Neural cell (in vitro differentiated cells): ENCODE data around the gene MS4A6E.

ENCODE experiments used
- EP300 ChIP-seq: fragments of 450-650 bp; conservative IDR thresholded peaks from 2 replicates; pipeline ENCODE4 v1.6.1; 2014; ENCODE audit warnings: antibody characterized with exemption, mild to moderate bottlenecking, moderate library complexity; ENCODE audit not compliant: poor library complexity, severe bottlenecking
- EZH2 ChIP-seq: fragments of 200-600, 300-800 bp; shearing (Covaris generic), sonication (generic); IDR thresholded peaks from 2 replicates; pipeline ENCODE4 v1.6.1; 2014; ENCODE audit warnings: antibody characterized with exemption, low read length, borderline replicate concordance, mild to moderate bottlenecking; ENCODE audit not compliant: insufficient read depth, poor library complexity, severe bottlenecking
- POLR2AphosphoS5 ChIP-seq: IDR thresholded peaks from 2 replicates; pipeline ENCODE4 v1.6.1; 2012
- RAD21 ChIP-seq: fragments of 450-650 bp; conservative IDR thresholded peaks from 2 replicates; pipeline ENCODE4 v1.6.1; 2014; ENCODE audit warnings: antibody characterized with exemption, mild to moderate bottlenecking, moderate library complexity
- SMC3 ChIP-seq: fragments of 450-650 bp; conservative IDR thresholded peaks from 2 replicates; pipeline ENCODE4 v1.6.1; 2014; ENCODE audit warnings: antibody characterized with exemption, mild to moderate bottlenecking, moderate library complexity; ENCODE audit not compliant: poor library complexity
- TF ChIP-seq, protein P1 (sequence below): IDR thresholded peaks from 2 replicates; pipeline ENCODE4 v1.6.1; 2012; ENCODE audit warnings: borderline replicate concordance
- TF ChIP-seq, protein P2 (sequence below): fragments of 450-650 bp; IDR thresholded peaks from 2 replicates; pipeline ENCODE4 v1.5.1; 2014; ENCODE audit warnings: antibody characterized with exemption, mild to moderate bottlenecking, moderate library complexity; ENCODE audit not compliant: poor library complexity, severe bottlenecking

DNA sequence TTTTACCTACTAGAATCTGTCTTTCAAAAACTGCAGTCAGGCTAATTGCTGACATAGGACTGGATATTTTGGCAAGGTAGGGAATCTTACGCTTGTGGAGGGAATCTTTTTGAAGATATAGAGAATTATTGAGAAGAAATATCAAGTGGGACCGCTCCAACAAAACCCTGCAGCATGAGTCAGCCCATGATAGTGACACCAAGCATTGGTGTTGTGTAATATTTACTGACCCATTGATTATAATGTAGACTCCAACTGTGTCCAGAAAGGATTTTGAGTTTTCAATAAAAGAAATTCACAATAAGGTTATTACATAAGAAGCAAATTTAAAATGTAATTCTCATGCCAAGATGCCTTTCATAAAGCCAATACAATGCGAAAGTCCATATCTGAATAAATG lies 25.9 kb upstream of the MS4A6E start:
- TF ChIP-seq, protein P1, sequence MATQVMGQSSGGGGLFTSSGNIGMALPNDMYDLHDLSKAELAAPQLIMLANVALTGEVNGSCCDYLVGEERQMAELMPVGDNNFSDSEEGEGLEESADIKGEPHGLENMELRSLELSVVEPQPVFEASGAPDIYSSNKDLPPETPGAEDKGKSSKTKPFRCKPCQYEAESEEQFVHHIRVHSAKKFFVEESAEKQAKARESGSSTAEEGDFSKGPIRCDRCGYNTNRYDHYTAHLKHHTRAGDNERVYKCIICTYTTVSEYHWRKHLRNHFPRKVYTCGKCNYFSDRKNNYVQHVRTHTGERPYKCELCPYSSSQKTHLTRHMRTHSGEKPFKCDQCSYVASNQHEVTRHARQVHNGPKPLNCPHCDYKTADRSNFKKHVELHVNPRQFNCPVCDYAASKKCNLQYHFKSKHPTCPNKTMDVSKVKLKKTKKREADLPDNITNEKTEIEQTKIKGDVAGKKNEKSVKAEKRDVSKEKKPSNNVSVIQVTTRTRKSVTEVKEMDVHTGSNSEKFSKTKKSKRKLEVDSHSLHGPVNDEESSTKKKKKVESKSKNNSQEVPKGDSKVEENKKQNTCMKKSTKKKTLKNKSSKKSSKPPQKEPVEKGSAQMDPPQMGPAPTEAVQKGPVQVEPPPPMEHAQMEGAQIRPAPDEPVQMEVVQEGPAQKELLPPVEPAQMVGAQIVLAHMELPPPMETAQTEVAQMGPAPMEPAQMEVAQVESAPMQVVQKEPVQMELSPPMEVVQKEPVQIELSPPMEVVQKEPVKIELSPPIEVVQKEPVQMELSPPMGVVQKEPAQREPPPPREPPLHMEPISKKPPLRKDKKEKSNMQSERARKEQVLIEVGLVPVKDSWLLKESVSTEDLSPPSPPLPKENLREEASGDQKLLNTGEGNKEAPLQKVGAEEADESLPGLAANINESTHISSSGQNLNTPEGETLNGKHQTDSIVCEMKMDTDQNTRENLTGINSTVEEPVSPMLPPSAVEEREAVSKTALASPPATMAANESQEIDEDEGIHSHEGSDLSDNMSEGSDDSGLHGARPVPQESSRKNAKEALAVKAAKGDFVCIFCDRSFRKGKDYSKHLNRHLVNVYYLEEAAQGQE: no peak
- TF ChIP-seq EP300: no peak
- TF ChIP-seq, protein P2, sequence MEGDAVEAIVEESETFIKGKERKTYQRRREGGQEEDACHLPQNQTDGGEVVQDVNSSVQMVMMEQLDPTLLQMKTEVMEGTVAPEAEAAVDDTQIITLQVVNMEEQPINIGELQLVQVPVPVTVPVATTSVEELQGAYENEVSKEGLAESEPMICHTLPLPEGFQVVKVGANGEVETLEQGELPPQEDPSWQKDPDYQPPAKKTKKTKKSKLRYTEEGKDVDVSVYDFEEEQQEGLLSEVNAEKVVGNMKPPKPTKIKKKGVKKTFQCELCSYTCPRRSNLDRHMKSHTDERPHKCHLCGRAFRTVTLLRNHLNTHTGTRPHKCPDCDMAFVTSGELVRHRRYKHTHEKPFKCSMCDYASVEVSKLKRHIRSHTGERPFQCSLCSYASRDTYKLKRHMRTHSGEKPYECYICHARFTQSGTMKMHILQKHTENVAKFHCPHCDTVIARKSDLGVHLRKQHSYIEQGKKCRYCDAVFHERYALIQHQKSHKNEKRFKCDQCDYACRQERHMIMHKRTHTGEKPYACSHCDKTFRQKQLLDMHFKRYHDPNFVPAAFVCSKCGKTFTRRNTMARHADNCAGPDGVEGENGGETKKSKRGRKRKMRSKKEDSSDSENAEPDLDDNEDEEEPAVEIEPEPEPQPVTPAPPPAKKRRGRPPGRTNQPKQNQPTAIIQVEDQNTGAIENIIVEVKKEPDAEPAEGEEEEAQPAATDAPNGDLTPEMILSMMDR: no peak
- no peak for TF ChIP-seq POLR2AphosphoS5
- TF ChIP-seq EZH2: no peak
- no peak for TF ChIP-seq RAD21
- TF ChIP-seq SMC3: no peak
